ENCODE results near the gene FCN3. TPM values are rescaled to one million over a fixed set of nuclear protein-coding genes. Genes with fewer than 3 reads are reported as not detected.

FCN3 gene
- polyA plus RNA-seq, 1 experiment = not detected

DNA sequence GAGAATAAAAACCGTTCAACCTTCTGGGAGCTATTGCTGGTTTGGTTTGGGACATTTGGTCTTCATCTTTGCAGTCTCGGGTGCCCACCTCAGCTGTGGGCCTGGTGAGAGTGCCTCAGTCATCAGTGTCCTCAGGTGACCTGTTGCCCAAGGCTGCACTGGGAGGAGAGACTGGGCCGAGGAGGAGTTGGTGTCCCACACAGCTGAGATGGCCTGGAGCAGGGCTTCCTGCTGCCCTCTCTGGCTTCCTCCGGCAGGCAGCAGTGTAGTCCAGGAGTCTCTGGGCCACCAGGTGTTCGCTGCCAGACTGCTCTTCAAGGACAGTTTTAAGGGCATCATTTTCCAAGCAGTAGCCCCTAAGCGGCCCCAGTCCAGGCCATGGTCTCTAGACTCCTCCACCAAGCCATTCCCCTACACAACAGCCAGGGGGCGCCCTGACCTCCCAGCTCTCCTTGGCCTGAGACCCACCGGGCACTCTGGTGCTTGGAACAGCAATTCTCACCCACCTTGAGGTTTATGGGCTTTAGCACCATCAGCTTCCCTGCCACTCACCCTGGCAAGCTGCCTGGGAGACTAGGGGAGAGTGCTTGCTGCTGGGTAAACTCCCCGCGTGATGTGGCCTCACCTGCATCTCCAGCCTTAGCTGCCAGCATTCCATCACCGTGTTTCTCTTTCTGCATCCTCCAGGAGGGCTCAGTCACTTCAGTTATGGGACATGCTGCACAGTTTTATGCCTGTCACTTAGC lies 41.9 kb downstream of the FCN3 start:
- ChIA-PET CTCF (interaction anchor here (0.6 to 6.3 kb wide), 35 partner anchors 9 to 366 kb away, joined by 3 to 70 read pairs (median 5); partner anchors contain the start of genes CD164L2, MAP3K6 and SYTL1), POLR2A (interaction anchor here (0.5 kb wide), 1 partner anchor 33 kb away, joined by 13 read pairs; no protein-coding TSS in a partner anchor)
- TF ChIP-seq, protein P1, sequence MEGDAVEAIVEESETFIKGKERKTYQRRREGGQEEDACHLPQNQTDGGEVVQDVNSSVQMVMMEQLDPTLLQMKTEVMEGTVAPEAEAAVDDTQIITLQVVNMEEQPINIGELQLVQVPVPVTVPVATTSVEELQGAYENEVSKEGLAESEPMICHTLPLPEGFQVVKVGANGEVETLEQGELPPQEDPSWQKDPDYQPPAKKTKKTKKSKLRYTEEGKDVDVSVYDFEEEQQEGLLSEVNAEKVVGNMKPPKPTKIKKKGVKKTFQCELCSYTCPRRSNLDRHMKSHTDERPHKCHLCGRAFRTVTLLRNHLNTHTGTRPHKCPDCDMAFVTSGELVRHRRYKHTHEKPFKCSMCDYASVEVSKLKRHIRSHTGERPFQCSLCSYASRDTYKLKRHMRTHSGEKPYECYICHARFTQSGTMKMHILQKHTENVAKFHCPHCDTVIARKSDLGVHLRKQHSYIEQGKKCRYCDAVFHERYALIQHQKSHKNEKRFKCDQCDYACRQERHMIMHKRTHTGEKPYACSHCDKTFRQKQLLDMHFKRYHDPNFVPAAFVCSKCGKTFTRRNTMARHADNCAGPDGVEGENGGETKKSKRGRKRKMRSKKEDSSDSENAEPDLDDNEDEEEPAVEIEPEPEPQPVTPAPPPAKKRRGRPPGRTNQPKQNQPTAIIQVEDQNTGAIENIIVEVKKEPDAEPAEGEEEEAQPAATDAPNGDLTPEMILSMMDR (IDR thresholded peaks at IDR 0.05; ENCODE audit: insufficient read depth, low read depth, low read length) = peak; percentile 93
- no peak overlapping the region for H3K4me3 ChIP-seq (ENCODE audit: low read depth, low read length)
- peaks cover 33% of the 10 kb centered on the region for H3K36me3 ChIP-seq (ENCODE audit: control insufficient read depth, insufficient read depth, low read length)
- no peaks in the 10 kb centered on the region for H3K27me3 ChIP-seq (ENCODE audit: control insufficient read depth, insufficient read depth, low read length)
- no peak for DNase-seq (ENCODE audit: low read depth)

DNA sequence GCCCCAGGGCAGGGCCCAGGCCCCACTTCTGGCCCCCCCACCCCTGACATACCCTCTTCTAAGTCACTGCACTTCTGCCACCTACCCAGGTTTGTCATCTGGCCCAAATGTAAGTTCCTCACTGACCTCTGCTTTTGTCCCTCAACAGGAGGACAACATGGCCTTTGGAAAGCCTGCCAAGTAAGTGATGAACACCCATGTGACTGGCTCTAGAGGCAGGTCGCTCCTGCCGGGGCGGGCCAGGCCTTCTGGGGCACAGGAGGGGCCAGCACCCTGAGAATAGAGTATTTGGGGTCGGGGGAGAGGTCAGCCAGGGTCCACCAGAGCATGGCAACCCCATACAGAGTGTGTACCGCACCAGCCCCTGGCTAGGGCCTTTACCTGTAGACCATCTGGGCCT lies 42.7 kb downstream of the FCN3 start:
- POLR2A ChIA-PET = no interaction called here
- DNase-seq (ENCODE audit: low read depth) = no peak
- CTCF ChIA-PET = interaction anchor here (0.6 to 6.3 kb wide), 26 partner anchors 9 to 364 kb away, joined by 3 to 70 read pairs (median 6); partner anchors contain the start of genes CD164L2, MAP3K6 and SYTL1
- Histone ChIP-seq H3K4me3 (ENCODE audit: low read depth, low read length) (no peak overlapping the region), H3K36me3 (ENCODE audit: control insufficient read depth, insufficient read depth, low read length) (peaks cover 33% of the 10 kb centered on the region), H3K27me3 (ENCODE audit: control insufficient read depth, insufficient read depth, low read length) (no peaks in the 10 kb centered on the region)
- TF ChIP-seq, protein P1 (IDR thresholded peaks at IDR 0.05; ENCODE audit: insufficient read depth, low read depth, low read length) = no peak

DNA sequence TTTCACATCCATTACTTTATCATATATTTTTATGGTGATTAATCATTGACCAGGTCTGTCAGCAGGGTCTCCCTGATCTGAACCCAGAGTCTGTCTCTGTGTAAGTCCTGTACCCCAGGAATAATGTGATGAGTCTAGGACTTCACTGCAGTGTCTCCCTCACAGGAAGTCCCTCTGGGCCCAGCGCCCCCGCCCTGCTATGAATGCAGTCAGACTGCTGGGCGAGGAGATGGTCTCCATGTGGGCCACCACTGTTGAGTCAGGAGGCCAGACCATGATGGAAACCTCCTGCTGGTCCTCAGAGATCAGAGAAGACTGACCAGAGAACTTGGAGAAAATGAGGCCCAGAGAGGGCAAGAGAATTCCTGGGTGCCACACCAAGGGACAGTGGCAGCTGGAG lies 43.2 kb downstream of the FCN3 start:
- TF ChIP-seq, protein P1 (IDR thresholded peaks at IDR 0.05; ENCODE audit: insufficient read depth, low read depth, low read length) = no peak
- no peaks in the 10 kb centered on the region for H3K27me3 ChIP-seq (ENCODE audit: control insufficient read depth, insufficient read depth, low read length)
- peaks cover 29% of the 10 kb centered on the region for H3K36me3 ChIP-seq (ENCODE audit: control insufficient read depth, insufficient read depth, low read length)
- no peak overlapping the region for H3K4me3 ChIP-seq (ENCODE audit: low read depth, low read length)
- no peak for DNase-seq (ENCODE audit: low read depth)
- POLR2A ChIA-PET = no interaction called here
- CTCF ChIA-PET = interaction anchor here (1.3 to 5.5 kb wide), 6 partner anchors 13 to 288 kb away, joined by 6 to 54 read pairs (median 28); partner anchors contain the start of gene SYTL1

DNA sequence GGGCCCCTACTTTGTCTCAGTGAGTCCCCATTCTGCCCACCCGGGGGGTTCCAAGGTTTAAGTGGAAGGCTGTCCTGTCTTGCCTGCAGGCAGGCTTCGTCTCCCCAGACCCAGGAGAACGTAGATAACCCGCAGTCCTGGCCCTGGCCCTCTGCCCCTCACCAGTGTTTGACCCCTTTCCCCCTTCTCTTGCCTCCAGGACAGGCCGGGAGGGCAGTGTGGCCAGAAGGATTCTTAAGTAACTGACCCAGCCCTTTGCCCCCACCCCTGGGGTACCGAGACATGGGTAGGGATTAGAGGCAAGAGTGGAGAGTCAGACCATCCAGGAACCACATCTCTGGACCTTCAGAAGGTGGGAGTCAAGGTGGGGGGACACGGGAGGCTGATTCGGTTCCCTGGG lies 43.8 kb downstream of the FCN3 start:
- H3K36me3 ChIP-seq (ENCODE audit: control insufficient read depth, insufficient read depth, low read length) = peaks cover 23% of the 10 kb centered on the region
- no peak for DNase-seq (ENCODE audit: low read depth)
- POLR2A ChIA-PET = no interaction called here
- TF ChIP-seq, protein P1 (IDR thresholded peaks at IDR 0.05; ENCODE audit: insufficient read depth, low read depth, low read length) = no peak
- no peak overlapping the region for H3K4me3 ChIP-seq (ENCODE audit: low read depth, low read length)
- no peaks in the 10 kb centered on the region for H3K27me3 ChIP-seq (ENCODE audit: control insufficient read depth, insufficient read depth, low read length)
- CTCF ChIA-PET = interaction anchor here (2.4 kb wide), 1 partner anchor 27 kb away, joined by 20 read pairs; no protein-coding TSS in a partner anchor

DNA sequence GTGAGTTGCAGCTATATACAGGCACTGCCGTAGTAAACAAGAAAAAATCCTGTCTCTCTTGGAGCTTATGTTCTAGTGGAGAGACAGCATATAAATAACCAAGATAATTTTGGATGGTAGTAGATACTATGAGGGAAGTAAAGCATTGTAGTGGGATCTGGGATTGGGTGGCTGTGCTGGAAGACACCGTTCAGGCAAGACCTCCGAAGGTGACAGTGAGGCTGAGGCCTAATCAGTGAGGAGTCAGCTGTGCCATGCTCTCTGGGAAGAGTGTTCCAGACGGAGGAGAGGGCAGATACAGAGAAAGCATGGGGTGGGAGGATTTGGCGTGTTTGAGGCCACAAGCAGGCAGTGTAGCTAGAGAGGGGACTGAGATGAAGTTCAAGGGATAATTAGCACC lies 46.7 kb downstream of the FCN3 start:
- H3K36me3 ChIP-seq (ENCODE audit: control insufficient read depth, insufficient read depth, low read length) = peaks cover 14% of the 10 kb centered on the region
- TF ChIP-seq, protein P1 (IDR thresholded peaks at IDR 0.05; ENCODE audit: insufficient read depth, low read depth, low read length) = no peak
- DNase-seq (ENCODE audit: low read depth) = no peak
- no peak overlapping the region for H3K4me3 ChIP-seq (ENCODE audit: low read depth, low read length)
- ChIA-PET POLR2A (no interaction called here), CTCF (interaction anchor here (1.0 to 3.1 kb wide), 5 partner anchors 13 to 67 kb away, joined by 3 to 18 read pairs (median 8); partner anchors contain the start of gene SYTL1)
- H3K27me3 ChIP-seq (ENCODE audit: control insufficient read depth, insufficient read depth, low read length) = no peaks in the 10 kb centered on the region
